Measurements from ENCODE around the gene MLN.

Gene MLN

GRCh38 chr6:33800248-33800969, 3.4 kb downstream of the MLN start (continued):
- TF ChIP-seq, protein P1, sequence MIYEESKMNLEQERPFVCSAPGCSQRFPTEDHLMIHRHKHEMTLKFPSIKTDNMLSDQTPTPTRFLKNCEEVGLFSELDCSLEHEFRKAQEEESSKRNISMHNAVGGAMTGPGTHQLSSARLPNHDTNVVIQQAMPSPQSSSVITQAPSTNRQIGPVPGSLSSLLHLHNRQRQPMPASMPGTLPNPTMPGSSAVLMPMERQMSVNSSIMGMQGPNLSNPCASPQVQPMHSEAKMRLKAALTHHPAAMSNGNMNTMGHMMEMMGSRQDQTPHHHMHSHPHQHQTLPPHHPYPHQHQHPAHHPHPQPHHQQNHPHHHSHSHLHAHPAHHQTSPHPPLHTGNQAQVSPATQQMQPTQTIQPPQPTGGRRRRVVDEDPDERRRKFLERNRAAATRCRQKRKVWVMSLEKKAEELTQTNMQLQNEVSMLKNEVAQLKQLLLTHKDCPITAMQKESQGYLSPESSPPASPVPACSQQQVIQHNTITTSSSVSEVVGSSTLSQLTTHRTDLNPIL (CRISPR knock-in tag; IDR thresholded peaks at IDR 0.05; ENCODE audit: low read depth) = no peak

DNA sequence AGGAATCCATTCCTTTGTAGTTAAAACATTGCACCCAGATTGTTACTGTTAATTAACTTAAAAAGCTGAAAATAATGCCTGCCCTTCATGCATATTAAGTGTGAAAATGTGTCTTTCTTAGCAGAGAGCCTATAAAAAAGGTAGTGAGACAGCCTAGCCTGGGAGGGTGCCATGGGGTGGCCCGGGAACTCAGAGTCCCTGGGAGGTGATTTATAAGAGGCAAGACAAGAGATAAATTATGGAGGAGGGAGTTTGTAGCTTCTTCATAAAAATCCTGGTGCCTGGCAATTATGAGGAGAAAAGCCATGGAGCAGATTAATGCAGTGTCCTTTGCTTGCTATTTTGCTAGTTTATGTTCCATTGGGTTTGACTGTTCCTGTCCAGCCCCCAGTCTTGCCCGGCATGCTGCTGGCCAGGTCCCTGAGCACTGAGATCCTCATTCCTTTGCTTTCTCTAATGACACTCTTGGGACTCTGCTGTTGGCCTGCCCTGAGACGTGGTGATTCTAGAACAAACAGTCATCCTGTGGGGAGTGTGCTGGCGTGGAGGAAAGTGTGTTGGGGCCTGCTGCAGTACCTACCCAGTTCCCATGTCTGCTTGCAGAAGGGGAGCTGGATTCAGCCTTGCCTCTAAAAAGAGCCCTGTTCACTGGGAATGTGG, 4.2 kb downstream of the MLN start:
- no peak for ATAC-seq
- TF ChIP-seq ZNF70 (CRISPR knock-in tag; IDR thresholded peaks at IDR 0.05) (no peak), PPARA (CRISPR knock-in tag; IDR thresholded peaks at IDR 0.05; ENCODE audit: borderline replicate concordance) (no peak), TCF4 (CRISPR knock-in tag; IDR thresholded peaks at IDR 0.05; ENCODE audit: borderline replicate concordance) (no peak), ISL1 (CRISPR knock-in tag; IDR thresholded peaks at IDR 0.05) (no peak), GLIS3 (CRISPR knock-in tag; IDR thresholded peaks at IDR 0.05) (no peak), OSR1 (CRISPR knock-in tag; IDR thresholded peaks at IDR 0.05) (no peak), ZFP3 (CRISPR knock-in tag; IDR thresholded peaks at IDR 0.05) (no peak), ZFP30 (CRISPR knock-in tag; IDR thresholded peaks at IDR 0.05) (no peak)
- TF ChIP-seq, protein P1 (CRISPR knock-in tag; IDR thresholded peaks at IDR 0.05; ENCODE audit: low read depth) = no peak

- TF ChIP-seq, protein P2, sequence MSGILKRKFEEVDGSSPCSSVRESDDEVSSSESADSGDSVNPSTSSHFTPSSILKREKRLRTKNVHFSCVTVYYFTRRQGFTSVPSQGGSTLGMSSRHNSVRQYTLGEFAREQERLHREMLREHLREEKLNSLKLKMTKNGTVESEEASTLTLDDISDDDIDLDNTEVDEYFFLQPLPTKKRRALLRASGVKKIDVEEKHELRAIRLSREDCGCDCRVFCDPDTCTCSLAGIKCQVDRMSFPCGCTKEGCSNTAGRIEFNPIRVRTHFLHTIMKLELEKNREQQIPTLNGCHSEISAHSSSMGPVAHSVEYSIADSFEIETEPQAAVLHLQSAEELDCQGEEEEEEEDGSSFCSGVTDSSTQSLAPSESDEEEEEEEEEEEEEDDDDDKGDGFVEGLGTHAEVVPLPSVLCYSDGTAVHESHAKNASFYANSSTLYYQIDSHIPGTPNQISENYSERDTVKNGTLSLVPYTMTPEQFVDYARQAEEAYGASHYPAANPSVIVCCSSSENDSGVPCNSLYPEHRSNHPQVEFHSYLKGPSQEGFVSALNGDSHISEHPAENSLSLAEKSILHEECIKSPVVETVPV (CRISPR knock-in tag; IDR thresholded peaks at IDR 0.05) = no peak
- no peak for TF ChIP-seq ZNF565 (CRISPR knock-in tag; conservative IDR thresholded peaks at IDR 0.05; ENCODE audit: low read depth)
- TF ChIP-seq ZFP3 (CRISPR knock-in tag; IDR thresholded peaks at IDR 0.05) = no peak
- TF ChIP-seq OSR1 (CRISPR knock-in tag; IDR thresholded peaks at IDR 0.05) = no peak
- TF ChIP-seq ARNTL (CRISPR knock-in tag; IDR thresholded peaks at IDR 0.05; ENCODE audit: borderline replicate concordance, low read depth) = no peak
- no peak for TF ChIP-seq TCF4 (CRISPR knock-in tag; IDR thresholded peaks at IDR 0.05; ENCODE audit: borderline replicate concordance)
- TF ChIP-seq, protein P3, sequence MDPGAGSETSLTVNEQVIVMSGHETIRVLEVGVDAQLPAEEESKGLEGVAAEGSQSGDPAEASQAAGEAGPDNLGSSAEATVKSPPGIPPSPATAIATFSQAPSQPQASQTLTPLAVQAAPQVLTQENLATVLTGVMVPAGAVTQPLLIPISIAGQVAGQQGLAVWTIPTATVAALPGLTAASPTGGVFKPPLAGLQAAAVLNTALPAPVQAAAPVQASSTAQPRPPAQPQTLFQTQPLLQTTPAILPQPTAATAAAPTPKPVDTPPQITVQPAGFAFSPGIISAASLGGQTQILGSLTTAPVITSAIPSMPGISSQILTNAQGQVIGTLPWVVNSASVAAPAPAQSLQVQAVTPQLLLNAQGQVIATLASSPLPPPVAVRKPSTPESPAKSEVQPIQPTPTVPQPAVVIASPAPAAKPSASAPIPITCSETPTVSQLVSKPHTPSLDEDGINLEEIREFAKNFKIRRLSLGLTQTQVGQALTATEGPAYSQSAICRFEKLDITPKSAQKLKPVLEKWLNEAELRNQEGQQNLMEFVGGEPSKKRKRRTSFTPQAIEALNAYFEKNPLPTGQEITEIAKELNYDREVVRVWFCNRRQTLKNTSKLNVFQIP (CRISPR knock-in tag; IDR thresholded peaks at IDR 0.05; ENCODE audit: borderline replicate concordance, low read depth) = no peak
- TF ChIP-seq, protein P4, sequence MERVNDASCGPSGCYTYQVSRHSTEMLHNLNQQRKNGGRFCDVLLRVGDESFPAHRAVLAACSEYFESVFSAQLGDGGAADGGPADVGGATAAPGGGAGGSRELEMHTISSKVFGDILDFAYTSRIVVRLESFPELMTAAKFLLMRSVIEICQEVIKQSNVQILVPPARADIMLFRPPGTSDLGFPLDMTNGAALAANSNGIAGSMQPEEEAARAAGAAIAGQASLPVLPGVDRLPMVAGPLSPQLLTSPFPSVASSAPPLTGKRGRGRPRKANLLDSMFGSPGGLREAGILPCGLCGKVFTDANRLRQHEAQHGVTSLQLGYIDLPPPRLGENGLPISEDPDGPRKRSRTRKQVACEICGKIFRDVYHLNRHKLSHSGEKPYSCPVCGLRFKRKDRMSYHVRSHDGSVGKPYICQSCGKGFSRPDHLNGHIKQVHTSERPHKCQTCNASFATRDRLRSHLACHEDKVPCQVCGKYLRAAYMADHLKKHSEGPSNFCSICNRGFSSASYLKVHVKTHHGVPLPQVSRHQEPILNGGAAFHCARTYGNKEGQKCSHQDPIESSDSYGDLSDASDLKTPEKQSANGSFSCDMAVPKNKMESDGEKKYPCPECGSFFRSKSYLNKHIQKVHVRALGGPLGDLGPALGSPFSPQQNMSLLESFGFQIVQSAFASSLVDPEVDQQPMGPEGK (CRISPR knock-in tag; IDR thresholded peaks at IDR 0.05; ENCODE audit: borderline replicate concordance) = no peak
- TF ChIP-seq RARB (CRISPR knock-in tag; IDR thresholded peaks at IDR 0.05) = no peak
- ATAC-seq = no peak
Measured at GRCh38 chr6:33798343-33798848, 5.4 kb downstream of the MLN start.

DNA sequence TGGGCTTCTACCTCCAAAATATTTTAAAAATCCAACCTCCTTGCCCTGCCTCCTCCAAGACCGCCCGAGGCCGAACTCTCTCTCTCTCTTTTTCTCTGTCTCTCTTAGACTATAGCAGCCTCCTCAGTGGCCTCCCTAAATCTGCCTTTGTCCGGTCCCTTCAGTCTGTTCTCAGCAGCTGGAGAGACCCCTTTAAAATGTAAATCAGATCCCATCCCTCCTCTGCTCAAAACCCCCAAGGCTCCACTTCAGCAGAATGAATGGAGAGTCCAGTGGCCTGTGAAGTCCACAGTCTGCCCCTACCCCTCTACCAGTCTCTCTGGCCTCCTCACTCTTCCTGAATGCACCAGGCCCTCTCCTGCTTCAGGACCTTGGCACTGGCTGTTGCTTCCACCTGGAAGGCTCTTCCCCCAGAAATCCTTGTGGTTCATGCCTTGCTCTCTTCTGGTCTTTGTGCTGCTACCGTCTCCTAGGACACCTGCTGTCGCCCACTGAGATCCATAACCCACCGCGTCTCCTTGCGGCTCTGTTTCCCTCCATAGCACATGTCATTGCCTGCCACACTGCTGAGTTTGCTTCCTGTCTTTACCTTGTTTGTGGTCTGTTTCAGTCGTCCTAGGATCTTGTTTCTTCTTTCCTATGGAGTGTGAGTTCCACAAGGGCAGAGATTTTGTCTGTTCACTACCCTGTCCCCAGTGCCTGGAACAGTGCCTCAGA, 6.0 kb downstream of the MLN start:
- no peak for ATAC-seq
- no peak for TF ChIP-seq ZNF8 (CRISPR knock-in tag; IDR thresholded peaks at IDR 0.05)
